Gastroesophageal sphincter (tissue), 4 donors: ENCODE data around the gene STK35. TPM values are rescaled to one million over a fixed set of nuclear protein-coding genes. Genes with fewer than 3 reads are reported as not detected.

Source experiments
- ATAC-seq: fragments of 150-250 bp; one replicate; pipeline ENCODE4 v1.9.1; 2016; ENCODE audit warnings: mild to moderate bottlenecking, moderate library complexity
- H3K27ac ChIP-seq, 4 donors: fragments of 200-600 bp; sonication (generic) in 3 of 4; 1 replicate in 3 of 4; 2 replicates in 1 of 4; pipeline ENCODE4 v1.5.1; 2016 to 2019
- H3K27me3 ChIP-seq: fragments of 200-600 bp; sonication (generic); one replicate; pipeline ENCODE4 v1.5.1; 2019
- H3K36me3 ChIP-seq, 2 donors: fragments of 200-600 bp; sonication (generic); one replicate each; pipeline ENCODE4 v1.5.1; 2019; ENCODE audit warnings: control low read depth in 1 of 2
- H3K4me1 ChIP-seq, 3 donors: fragments of 200-600 bp; sonication (generic); 1 replicate in 2 of 3; 2 replicates in 1 of 3; pipeline ENCODE4 v1.5.1; 2016 to 2019; ENCODE audit warnings: control low read depth in 2 of 3
- H3K4me3 ChIP-seq, 2 donors: fragments of 200-600 bp; sonication (generic); one replicate each; pipeline ENCODE4 v1.5.1; 2019; ENCODE audit warnings: mild to moderate bottlenecking in 1 of 2, moderate library complexity in 1 of 2
- H3K9me3 ChIP-seq, 3 donors: fragments of 200-600 bp; sonication (generic); one replicate each; pipeline ENCODE4 v1.5.1; 2017 to 2019; ENCODE audit warnings: control low read depth in 2 of 3
- EP300 ChIP-seq: sonication (generic); formaldehyde crosslinking; IDR thresholded peaks from one replicate; pipeline ENCODE4 v1.6.1; 2017; ENCODE audit warnings: antibody characterized with exemption, mild to moderate bottlenecking
- POLR2A ChIP-seq, 2 donors: fragments of 450-650 bp; IDR thresholded peaks; one replicate each; pipeline ENCODE4 v1.6.1; 2017; ENCODE audit warnings: antibody characterized with exemption in 2 of 2, mild to moderate bottlenecking in 2 of 2, moderate library complexity in 1 of 2
- POLR2AphosphoS5 ChIP-seq: sonication (generic); formaldehyde crosslinking; IDR thresholded peaks from one replicate; pipeline ENCODE4 v1.6.1; 2017; ENCODE audit warnings: antibody characterized with exemption
- WGBS, 2 donors: methylation state at CpG; one replicate each; pipeline ENCODE4 v1.1.5; 2018; ENCODE audit warnings: low coverage in 1 of 2; 5-methylcytosine and 5-hydroxymethylcytosine counted together
- total RNA-seq, 4 donors: library from RNA; depleted of rRNA; stranded (reverse); fragments of >200 nt; gene quantifications; one replicate each; pipeline ENCODE4 v1.1.0, GENCODE V29; 2016
- TF ChIP-seq, protein P1 (sequence below), 4 experiments: fragments of 200-600 bp in 2 of 4; fragments of 450-650 bp in 2 of 4; sonication (generic) in 1 of 4; IDR thresholded peaks; one replicate each; pipeline ENCODE4 v1.5.1; 2017 to 2019; ENCODE audit warnings: antibody characterized with exemption in 4 of 4, mild to moderate bottlenecking in 2 of 4, moderate library complexity in 2 of 4

STK35 gene
- total RNA-seq, 4 donors from 2014 or later, result 18.3 to 24.6 (median 20.4) TPM

DNA sequence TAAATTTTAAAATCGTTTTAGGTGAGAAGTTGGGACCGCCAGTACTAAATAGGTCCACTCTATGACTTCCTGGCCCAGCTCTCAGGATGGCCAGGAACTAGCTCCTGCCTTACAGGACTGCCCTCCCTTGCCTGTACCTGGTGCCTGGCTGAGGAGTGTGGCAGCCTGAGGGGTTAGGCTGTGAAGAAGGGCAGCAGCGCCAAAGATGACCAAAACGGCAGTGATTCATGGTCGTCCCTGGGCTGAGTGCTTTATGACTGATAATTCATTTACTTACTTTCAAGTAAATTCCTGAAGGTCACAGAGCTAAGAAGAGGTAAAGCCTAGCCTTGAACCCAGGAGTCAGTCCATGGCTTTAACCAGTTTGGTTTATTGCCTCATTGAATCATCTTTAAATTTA is 22.1 kb downstream of the STK35 start:
- Histone ChIP-seq H3K36me3 (peaks cover 0 to 9% of the 10 kb centered on the region in 2 donors), H3K27ac (peak overlapping the region; percentile 41 to 66 (median 53)), H3K9me3 (no peaks in the 10 kb centered on the region), H3K27me3 (no peaks in the 10 kb centered on the region), H3K4me1 (peaks cover 14 to 100% (median 43%) of the 10 kb centered on the region in 3 donors), H3K4me3 (no peak overlapping the region)
- TF ChIP-seq, protein P1, sequence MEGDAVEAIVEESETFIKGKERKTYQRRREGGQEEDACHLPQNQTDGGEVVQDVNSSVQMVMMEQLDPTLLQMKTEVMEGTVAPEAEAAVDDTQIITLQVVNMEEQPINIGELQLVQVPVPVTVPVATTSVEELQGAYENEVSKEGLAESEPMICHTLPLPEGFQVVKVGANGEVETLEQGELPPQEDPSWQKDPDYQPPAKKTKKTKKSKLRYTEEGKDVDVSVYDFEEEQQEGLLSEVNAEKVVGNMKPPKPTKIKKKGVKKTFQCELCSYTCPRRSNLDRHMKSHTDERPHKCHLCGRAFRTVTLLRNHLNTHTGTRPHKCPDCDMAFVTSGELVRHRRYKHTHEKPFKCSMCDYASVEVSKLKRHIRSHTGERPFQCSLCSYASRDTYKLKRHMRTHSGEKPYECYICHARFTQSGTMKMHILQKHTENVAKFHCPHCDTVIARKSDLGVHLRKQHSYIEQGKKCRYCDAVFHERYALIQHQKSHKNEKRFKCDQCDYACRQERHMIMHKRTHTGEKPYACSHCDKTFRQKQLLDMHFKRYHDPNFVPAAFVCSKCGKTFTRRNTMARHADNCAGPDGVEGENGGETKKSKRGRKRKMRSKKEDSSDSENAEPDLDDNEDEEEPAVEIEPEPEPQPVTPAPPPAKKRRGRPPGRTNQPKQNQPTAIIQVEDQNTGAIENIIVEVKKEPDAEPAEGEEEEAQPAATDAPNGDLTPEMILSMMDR (IDR thresholded peaks at IDR 0.05), result no peak
- TF ChIP-seq EP300 (no peak), POLR2AphosphoS5 (no peak), POLR2A (IDR thresholded peaks at IDR 0.05) (no peak)
- ATAC-seq, result no peak
- 84 to 86% methylated on average over 2 to 5 of the region's 5 CpGs for WGBS, 2 donors

DNA sequence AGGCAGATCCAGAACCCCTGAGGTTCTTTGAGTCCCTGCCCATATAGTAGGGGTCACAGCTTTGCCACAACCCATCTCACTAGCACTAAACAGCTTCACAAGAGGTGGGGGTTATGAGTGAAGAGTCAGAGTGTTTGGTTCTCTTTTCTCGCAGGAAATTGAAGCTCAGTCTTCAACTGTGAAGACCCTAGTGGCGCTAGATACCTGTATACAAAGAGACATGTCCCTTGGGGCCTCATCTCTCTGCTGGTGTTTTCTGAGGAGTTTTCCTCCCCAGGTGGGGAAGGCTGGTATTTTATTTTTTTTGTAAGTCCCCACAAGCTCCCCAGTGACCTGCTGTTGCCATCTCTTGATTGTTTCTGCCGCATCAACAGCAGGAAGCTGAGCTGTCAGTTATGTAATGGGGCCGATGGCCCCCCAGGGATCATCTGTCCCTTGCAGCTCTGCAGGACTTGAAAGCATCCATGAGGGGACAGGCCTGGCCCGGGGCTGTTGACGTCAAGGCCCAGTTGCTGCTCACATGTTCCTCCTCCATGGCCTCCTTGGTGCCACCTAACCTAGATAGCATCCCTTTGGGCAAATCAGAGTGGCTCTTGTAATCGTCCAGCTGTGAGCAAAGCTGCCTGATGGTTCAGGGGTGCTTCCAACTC is 23.1 kb downstream of the STK35 start:
- ATAC-seq, result no peak
- peaks cover 14 to 100% (median 41%) of the 10 kb centered on the region in 3 donors for H3K4me1 ChIP-seq

DNA sequence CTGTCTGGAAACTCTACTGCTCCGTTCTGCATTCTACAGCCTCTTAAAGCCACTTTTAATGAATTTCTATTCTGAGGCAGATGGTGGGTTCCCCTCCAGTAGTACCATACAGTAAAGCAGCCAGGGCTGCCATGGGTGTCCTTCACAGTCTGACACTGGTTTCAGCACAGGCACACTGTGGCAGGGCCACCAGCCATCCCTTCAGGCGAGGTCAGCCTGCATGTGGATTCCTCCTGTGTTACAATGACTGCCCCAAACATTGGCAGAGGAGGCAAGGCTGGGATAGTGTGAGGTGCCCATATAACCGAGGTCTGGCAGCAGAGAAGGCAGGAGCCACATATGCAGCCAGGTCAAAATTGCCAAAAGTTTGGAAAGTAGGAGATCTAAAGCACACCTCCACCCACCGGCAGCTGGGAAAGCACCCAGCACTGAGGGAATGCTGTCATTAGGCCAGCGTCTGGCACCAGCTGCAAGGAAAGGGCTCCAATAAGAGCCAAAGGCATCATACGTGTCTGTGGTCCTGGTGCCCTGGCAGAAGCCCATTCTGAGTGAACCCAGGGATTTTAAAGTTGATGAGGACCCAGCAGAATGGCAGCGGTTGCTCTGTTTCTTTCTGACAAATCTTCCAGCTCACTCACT is 24.0 kb downstream of the STK35 start:
- 48 to 61% methylated on average over 3 to 5 of the region's 7 CpGs for WGBS, 2 donors
- Histone ChIP-seq H3K4me1 (peaks cover 14 to 99% (median 35%) of the 10 kb centered on the region in 3 donors), H3K36me3 (peaks cover 0 to 11% of the 10 kb centered on the region in 2 donors), H3K27ac (peak overlapping the region in 3 of 4 donors; percentile 40 to 66 (median 59)), H3K4me3 (no peak overlapping the region), H3K9me3 (no peaks in the 10 kb centered on the region), H3K27me3 (no peaks in the 10 kb centered on the region)
- TF ChIP-seq, protein P1 (IDR thresholded peaks at IDR 0.05), result no peak
- TF ChIP-seq POLR2AphosphoS5, result no peak
- TF ChIP-seq EP300, result no peak
- ATAC-seq, result no peak

More for the DNA sequence above, 23.1 kb downstream of the STK35 start:
- WGBS, 2 donors, result 57 to 90% methylated on average over 3 to 4 of the region's 7 CpGs
- Histone ChIP-seq H3K9me3 (no peaks in the 10 kb centered on the region), H3K36me3 (peaks cover 0 to 11% of the 10 kb centered on the region in 2 donors), H3K4me3 (no peak overlapping the region), H3K27me3 (no peaks in the 10 kb centered on the region), H3K27ac (peak overlapping the region in 3 of 4 donors; percentile 41 to 66 (median 59))
- TF ChIP-seq POLR2A (IDR thresholded peaks at IDR 0.05) (no peak), EP300 (no peak), POLR2AphosphoS5 (no peak)
- TF ChIP-seq, protein P1 (IDR thresholded peaks at IDR 0.05), result no peak

DNA sequence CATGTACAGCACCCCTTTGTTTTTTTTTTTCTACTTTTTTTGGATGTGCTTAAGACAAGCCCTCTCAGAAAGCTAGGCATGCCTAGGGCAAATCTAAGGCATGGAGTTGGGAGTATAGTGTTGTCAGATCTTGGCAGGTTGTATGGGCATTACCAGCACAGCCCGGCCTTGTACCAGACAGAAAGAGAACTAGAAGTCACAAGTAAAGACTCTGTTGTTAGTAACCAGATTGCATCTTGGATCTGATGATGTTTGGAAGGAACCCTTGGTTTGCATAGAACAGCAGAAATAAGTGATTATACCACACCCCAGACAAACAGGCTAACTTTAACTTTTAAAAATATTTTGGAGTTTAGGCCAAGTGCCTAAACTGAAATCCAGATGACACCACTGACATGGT is 25.6 kb downstream of the STK35 start:
- Histone ChIP-seq H3K9me3 (no peaks in the 10 kb centered on the region), H3K36me3 (peaks cover 0 to 11% of the 10 kb centered on the region in 2 donors), H3K4me3 (no peak overlapping the region), H3K27ac (peak overlapping the region in 3 of 4 donors; percentile 18 to 66 (median 37)), H3K27me3 (no peaks in the 10 kb centered on the region), H3K4me1 (peaks cover 11 to 99% (median 24%) of the 10 kb centered on the region in 3 donors)
- no peak for ATAC-seq
- 40% methylated on average over 1 of the region's 1 CpG; no CpG with 5 or more reads in 1 of the 2 donors for WGBS, 2 donors
- TF ChIP-seq POLR2A (IDR thresholded peaks at IDR 0.05) (no peak), POLR2AphosphoS5 (no peak), EP300 (no peak)
- TF ChIP-seq, protein P1 (IDR thresholded peaks at IDR 0.05), result no peak
